Hepatocyte (in vitro differentiated cells): Measurements from ENCODE around the gene LZIC.

ENCODE experiments used
- EZH2 ChIP-seq: fragments of 200-600 bp; sonication (generic); IDR thresholded peaks from 2 replicates; pipeline ENCODE4 v1.6.1; 2016; ENCODE audit warnings: antibody characterized with exemption, mild to moderate bottlenecking, borderline replicate concordance
- EZH2phosphoT487 ChIP-seq: fragments of 200-600 bp; sonication (generic); IDR thresholded peaks from one replicate; pipeline ENCODE4 v1.6.1; 2018; ENCODE audit warnings: antibody characterized with exemption, mild to moderate bottlenecking, low read depth, moderate library complexity; ENCODE audit not compliant: unreplicated experiment, severe bottlenecking
- TF ChIP-seq, protein P1 (sequence below): fragments of 200-600 bp; sonication (generic); IDR thresholded peaks from 2 replicates; pipeline ENCODE4 v1.5.1; 2016; ENCODE audit warnings: antibody characterized with exemption, mild to moderate bottlenecking; ENCODE audit not compliant: poor library complexity

DNA sequence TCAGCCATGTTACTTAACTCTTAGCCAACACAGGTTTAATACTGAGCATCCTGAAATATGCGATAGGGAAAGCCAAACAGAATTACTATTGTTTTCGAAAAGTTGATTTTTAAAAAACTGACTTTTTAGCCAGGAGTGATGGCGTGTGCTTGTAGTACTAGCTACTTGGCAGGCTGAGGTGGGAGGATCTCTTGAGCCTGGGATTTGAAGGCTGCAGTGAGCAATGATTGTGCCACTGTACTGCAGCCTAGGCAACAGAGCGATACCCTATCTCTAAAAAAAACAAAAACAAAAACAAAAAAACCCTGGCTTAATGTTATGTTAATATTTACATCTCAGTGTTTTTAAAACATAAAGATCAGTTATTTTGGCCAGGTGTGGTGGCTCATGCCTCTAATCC lies 16.8 kb upstream of the LZIC start:
- TF ChIP-seq, protein P1, sequence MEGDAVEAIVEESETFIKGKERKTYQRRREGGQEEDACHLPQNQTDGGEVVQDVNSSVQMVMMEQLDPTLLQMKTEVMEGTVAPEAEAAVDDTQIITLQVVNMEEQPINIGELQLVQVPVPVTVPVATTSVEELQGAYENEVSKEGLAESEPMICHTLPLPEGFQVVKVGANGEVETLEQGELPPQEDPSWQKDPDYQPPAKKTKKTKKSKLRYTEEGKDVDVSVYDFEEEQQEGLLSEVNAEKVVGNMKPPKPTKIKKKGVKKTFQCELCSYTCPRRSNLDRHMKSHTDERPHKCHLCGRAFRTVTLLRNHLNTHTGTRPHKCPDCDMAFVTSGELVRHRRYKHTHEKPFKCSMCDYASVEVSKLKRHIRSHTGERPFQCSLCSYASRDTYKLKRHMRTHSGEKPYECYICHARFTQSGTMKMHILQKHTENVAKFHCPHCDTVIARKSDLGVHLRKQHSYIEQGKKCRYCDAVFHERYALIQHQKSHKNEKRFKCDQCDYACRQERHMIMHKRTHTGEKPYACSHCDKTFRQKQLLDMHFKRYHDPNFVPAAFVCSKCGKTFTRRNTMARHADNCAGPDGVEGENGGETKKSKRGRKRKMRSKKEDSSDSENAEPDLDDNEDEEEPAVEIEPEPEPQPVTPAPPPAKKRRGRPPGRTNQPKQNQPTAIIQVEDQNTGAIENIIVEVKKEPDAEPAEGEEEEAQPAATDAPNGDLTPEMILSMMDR = no peak
- TF ChIP-seq EZH2phosphoT487 (no peak), EZH2 (no peak)
